Measurements from ENCODE around the gene PCDH12.

The PCDH12 gene

GRCh38 chr5:141958546-141959172 lies 657 bp upstream of the PCDH12 start:
- TF ChIP-seq GATA2 (IDR thresholded peaks at IDR 0.05; ENCODE audit: low read depth, low read length), result no peak
- no peak for TF ChIP-seq GATA3 (IDR thresholded peaks at IDR 0.05; ENCODE audit: low read depth, low read length)

GRCh38 chr5:141957367-141957996 lies 520 bp downstream of the PCDH12 start:
- TF ChIP-seq GATA3 (IDR thresholded peaks at IDR 0.05; ENCODE audit: low read depth, low read length), result no peak
- no peak for TF ChIP-seq GATA2 (IDR thresholded peaks at IDR 0.05; ENCODE audit: low read depth, low read length)

- TF ChIP-seq GATA3 (IDR thresholded peaks at IDR 0.05; ENCODE audit: low read depth, low read length) (no peak), GATA2 (IDR thresholded peaks at IDR 0.05; ENCODE audit: low read depth, low read length) (no peak)
Measured at GRCh38 chr5:141954194-141954593, 3.8 kb downstream of the PCDH12 start.

GRCh38 chr5:141952020-141952419 lies 6.0 kb downstream of the PCDH12 start:
- TF ChIP-seq GATA2 (IDR thresholded peaks at IDR 0.05; ENCODE audit: low read depth, low read length) (no peak), GATA3 (IDR thresholded peaks at IDR 0.05; ENCODE audit: low read depth, low read length) (no peak)

- no peak for TF ChIP-seq GATA3 (IDR thresholded peaks at IDR 0.05; ENCODE audit: low read depth, low read length)
- no peak for TF ChIP-seq GATA2 (IDR thresholded peaks at IDR 0.05; ENCODE audit: low read depth, low read length)
Measured at GRCh38 chr5:141951332-141951781, 6.6 kb downstream of the PCDH12 start.

GRCh38 chr5:141950207-141951005 lies 7.6 kb downstream of the PCDH12 start:
- TF ChIP-seq GATA3 (IDR thresholded peaks at IDR 0.05; ENCODE audit: low read depth, low read length), result no peak
- TF ChIP-seq GATA2 (IDR thresholded peaks at IDR 0.05; ENCODE audit: low read depth, low read length), result no peak

GRCh38 chr5:141949511-141949910 lies 8.5 kb downstream of the PCDH12 start:
- TF ChIP-seq GATA3 (IDR thresholded peaks at IDR 0.05; ENCODE audit: low read depth, low read length) (no peak), GATA2 (IDR thresholded peaks at IDR 0.05; ENCODE audit: low read depth, low read length) (no peak)

- no peak for TF ChIP-seq GATA2 (IDR thresholded peaks at IDR 0.05; ENCODE audit: low read depth, low read length)
- no peak for TF ChIP-seq GATA3 (IDR thresholded peaks at IDR 0.05; ENCODE audit: low read depth, low read length)
Measured at GRCh38 chr5:141948812-141949211, 9.2 kb downstream of the PCDH12 start.

GRCh38 chr5:141947316-141947715 lies 10.7 kb downstream of the PCDH12 start:
- TF ChIP-seq GATA2 (IDR thresholded peaks at IDR 0.05; ENCODE audit: low read depth, low read length) (no peak), GATA3 (IDR thresholded peaks at IDR 0.05; ENCODE audit: low read depth, low read length) (no peak)

GRCh38 chr5:141945511-141946051 lies 12.4 kb downstream of the PCDH12 start:
- TF ChIP-seq GATA3 (IDR thresholded peaks at IDR 0.05; ENCODE audit: low read depth, low read length) (no peak), GATA2 (IDR thresholded peaks at IDR 0.05; ENCODE audit: low read depth, low read length) (no peak)

GRCh38 chr5:141944076-141944475 lies 13.9 kb downstream of the PCDH12 start:
- TF ChIP-seq GATA2 (IDR thresholded peaks at IDR 0.05; ENCODE audit: low read depth, low read length), result no peak
- TF ChIP-seq GATA3 (IDR thresholded peaks at IDR 0.05; ENCODE audit: low read depth, low read length), result no peak

GRCh38 chr5:141942185-141942857 lies 15.7 kb downstream of the PCDH12 start:
- TF ChIP-seq GATA2 (IDR thresholded peaks at IDR 0.05; ENCODE audit: low read depth, low read length) (no peak), GATA3 (IDR thresholded peaks at IDR 0.05; ENCODE audit: low read depth, low read length) (no peak)

GRCh38 chr5:141941779-141942178 lies 16.2 kb downstream of the PCDH12 start:
- no peak for TF ChIP-seq GATA2 (IDR thresholded peaks at IDR 0.05; ENCODE audit: low read depth, low read length)
- no peak for TF ChIP-seq GATA3 (IDR thresholded peaks at IDR 0.05; ENCODE audit: low read depth, low read length)

- no peak for TF ChIP-seq GATA2 (IDR thresholded peaks at IDR 0.05; ENCODE audit: low read depth, low read length)
- no peak for TF ChIP-seq GATA3 (IDR thresholded peaks at IDR 0.05; ENCODE audit: low read depth, low read length)
Measured at GRCh38 chr5:141941307-141941706, 16.7 kb downstream of the PCDH12 start.

Measured in SH-SY5Y (cell line).